Tibial nerve (tissue), 4 donors: Measurements from ENCODE around the gene ADGRG6.

ENCODE experiments used
- CTCF ChIP-seq, 5 experiments: fragments of 200-600 bp in 3 of 5; fragments of 450-650 bp in 2 of 5; sonication (generic) in 3 of 5; IDR thresholded peaks; one replicate each; pipeline ENCODE4 v1.5.1; 2016 to 2019; ENCODE audit warnings: antibody characterized with exemption in 5 of 5, mild to moderate bottlenecking in 3 of 5, moderate library complexity in 2 of 5
- EP300 ChIP-seq, 2 donors: sonication (generic); formaldehyde crosslinking; IDR thresholded peaks; one replicate each; pipeline ENCODE4 v1.6.1; 2017; ENCODE audit warnings: antibody characterized with exemption in 2 of 2, mild to moderate bottlenecking in 1 of 2
- POLR2A ChIP-seq, 2 donors: fragments of 450-650 bp; IDR thresholded peaks; one replicate each; pipeline ENCODE4 v1.6.1; 2017; ENCODE audit warnings: antibody characterized with exemption in 2 of 2, mild to moderate bottlenecking in 2 of 2, moderate library complexity in 2 of 2

- TF ChIP-seq POLR2A (IDR thresholded peaks at IDR 0.05) (no peak), CTCF (IDR thresholded peaks at IDR 0.05) (no peak), EP300 (IDR thresholded peaks at IDR 0.05) (no peak)
These were observed 144.8 kb downstream of the ADGRG6 start for GRCh38 chr6:142446576-142446975.
